ENCODE results near the gene SPEM3.

SPEM3 gene

DNA sequence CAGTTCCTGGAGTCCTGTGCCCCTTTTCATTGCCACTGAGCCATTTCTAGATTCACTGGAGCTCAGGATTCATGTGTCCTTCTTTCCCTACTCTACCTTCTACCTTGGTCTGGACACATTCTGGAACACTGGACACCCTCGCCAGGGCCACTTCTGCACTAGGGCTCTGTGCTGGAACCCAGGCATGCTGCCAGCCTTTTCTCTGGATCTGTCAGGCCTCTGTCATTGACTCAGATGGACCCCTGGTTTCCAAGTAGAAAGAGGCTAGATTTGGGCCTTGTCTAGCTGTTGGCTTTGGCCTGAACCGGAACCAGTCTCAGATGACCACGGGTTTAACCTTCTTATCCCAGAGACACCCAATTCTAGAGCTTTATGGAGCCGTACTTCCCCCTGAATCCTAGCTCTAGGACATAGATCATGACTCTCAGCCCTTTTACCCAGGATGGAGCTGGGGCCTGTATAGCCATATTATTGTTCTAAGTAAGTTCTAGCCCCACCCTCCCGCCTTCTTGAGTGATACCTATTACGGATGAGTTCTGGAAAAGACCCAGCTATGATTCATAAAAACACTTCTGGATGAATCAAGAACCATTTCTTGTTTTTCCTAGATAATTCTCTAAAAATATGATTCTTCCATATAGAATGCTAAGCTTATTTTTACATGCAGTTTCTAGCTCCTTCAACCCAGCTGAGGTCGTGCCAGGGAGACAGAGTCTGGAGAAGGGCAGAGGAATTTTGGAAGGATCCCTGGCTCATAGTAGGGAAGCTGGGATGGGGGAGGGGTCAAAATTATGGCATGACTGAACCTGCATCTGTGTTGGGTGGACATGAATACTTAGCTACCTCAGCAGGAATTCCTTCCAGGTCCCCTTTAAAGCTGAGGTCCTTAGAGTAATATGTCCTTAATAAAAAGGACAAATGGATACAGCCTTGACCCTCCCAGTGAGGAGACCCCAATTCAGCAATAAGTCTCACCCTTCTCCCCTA, 15.1 kb downstream of the SPEM3 start:
- no peak overlapping the region for H3K4me3 ChIP-seq
- H3K27ac ChIP-seq = peak overlapping the region in 1 of 2 donors; percentile 21
- DNase-seq (ENCODE audit: low spot score) = no peak
- TF ChIP-seq, protein P1, sequence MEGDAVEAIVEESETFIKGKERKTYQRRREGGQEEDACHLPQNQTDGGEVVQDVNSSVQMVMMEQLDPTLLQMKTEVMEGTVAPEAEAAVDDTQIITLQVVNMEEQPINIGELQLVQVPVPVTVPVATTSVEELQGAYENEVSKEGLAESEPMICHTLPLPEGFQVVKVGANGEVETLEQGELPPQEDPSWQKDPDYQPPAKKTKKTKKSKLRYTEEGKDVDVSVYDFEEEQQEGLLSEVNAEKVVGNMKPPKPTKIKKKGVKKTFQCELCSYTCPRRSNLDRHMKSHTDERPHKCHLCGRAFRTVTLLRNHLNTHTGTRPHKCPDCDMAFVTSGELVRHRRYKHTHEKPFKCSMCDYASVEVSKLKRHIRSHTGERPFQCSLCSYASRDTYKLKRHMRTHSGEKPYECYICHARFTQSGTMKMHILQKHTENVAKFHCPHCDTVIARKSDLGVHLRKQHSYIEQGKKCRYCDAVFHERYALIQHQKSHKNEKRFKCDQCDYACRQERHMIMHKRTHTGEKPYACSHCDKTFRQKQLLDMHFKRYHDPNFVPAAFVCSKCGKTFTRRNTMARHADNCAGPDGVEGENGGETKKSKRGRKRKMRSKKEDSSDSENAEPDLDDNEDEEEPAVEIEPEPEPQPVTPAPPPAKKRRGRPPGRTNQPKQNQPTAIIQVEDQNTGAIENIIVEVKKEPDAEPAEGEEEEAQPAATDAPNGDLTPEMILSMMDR (IDR thresholded peaks at IDR 0.05) = no peak

- Histone ChIP-seq H3K4me3 (peak within 1 kb of the TSS; percentile 72), H3K27ac (peak within 1 kb of the TSS in 1 of 2 donors; percentile 21)
- TF ChIP-seq, protein P1 (IDR thresholded peaks at IDR 0.05) = no peak
- DNase-seq (ENCODE audit: low spot score) = peak; percentile 82
These were observed 16.3 kb downstream of the SPEM3 start, which contains the start of gene CHRNB1 for GRCh38 chr17:7444682-7445618. CHRNB1 (plus strand) TSS chr17:7445061; CDS start chr17:7445128, 67 bp downstream.

- Histone ChIP-seq H3K27ac (peak overlapping the region in 1 of 2 donors; percentile 21), H3K4me3 (peak overlapping the region; percentile 72)
- DNase-seq (ENCODE audit: low spot score) = no peak
- TF ChIP-seq, protein P1 (IDR thresholded peaks at IDR 0.05) = no peak
These were observed 16.9 kb downstream of the SPEM3 start for GRCh38 chr17:7445619-7445968.

DNA sequence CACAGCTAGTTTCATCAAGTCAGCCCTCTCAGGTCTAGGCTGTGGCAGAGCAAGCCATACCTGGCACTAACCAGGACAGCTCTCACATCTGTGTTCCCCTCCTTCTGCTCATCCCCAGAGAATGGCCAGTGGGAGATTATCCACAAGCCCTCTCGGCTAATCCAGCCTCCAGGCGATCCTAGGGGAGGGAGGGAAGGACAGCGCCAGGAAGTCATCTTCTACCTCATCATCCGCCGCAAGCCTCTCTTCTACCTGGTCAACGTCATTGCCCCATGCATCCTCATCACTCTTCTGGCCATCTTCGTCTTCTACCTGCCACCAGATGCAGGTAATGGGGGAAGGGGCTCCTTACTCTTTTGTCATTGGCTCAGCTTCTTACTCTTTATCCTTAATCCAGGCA, 19.8 kb downstream of the SPEM3 start:
- no peak overlapping the region for H3K27ac ChIP-seq
- no peak overlapping the region for H3K4me3 ChIP-seq
- TF ChIP-seq, protein P1 (IDR thresholded peaks at IDR 0.05) = no peak
- no peak for DNase-seq (ENCODE audit: low spot score)

- H3K4me3 ChIP-seq = no peak overlapping the region
- TF ChIP-seq, protein P1 (IDR thresholded peaks at IDR 0.05) = no peak
- peak overlapping the region in 1 of 2 donors; percentile 17 for H3K27ac ChIP-seq
- no peak for DNase-seq (ENCODE audit: low spot score)
These were observed 31.4 kb downstream of the SPEM3 start for GRCh38 chr17:7459961-7460545.

DNA sequence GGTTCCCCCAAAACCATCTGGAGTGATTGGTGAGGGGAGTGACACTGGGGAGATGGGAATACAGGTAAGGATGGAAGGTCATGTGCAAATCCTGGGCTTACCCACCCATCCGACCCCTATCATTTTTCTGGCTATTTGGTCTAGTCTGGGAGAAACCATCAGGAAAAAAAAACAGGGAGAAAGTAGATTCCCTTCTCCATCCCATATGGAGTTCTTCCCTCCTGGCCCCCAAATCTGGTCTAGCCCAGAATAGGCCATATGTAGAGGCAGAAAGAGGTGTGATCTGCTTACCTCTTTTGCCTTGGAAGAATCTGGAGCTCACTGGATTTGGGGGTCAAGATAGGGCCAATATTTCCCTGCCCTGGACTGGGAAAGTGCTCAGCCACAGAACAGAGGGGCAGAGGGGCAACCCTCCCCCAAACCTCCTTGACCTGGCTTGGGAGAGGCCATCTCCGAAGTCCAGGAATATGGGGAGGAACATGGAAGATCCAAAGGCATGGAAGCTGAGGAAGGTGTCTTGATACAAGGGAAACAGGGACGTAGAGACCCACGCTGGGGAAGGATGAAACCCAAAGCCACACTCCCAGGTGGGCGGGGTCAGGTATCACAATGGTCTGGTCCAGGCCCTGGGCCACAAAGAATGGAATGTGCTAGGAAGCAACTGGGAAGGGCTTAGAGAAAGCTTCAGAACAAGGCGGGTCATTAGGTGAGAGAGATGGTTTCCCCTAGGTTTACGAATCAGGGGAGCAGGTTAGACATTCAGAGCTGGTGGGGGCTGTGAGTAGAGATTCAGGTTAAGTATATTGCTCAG, 32.4 kb downstream of the SPEM3 start:
- H3K4me3 ChIP-seq = no peak overlapping the region
- H3K27ac ChIP-seq = no peak overlapping the region
- TF ChIP-seq, protein P1 (IDR thresholded peaks at IDR 0.05) = no peak
- DNase-seq (ENCODE audit: low spot score) = no peak

All from coronary artery (tissue), 2 donors.